Choroid plexus epithelial cell (primary cell): ENCODE measurements around the gene MAPKBP1.

Experiments used
- DNase-seq: peaks from one replicate; pipeline ENCODE4 v3.0.0-alpha.2; 2010; ENCODE audit warnings: low read depth
- H3K4me3 ChIP-seq: 2 replicates; pipeline ENCODE4 v1.5.1; 2011; ENCODE audit warnings: low read depth, mild to moderate bottlenecking, control low read depth, low read length, moderate library complexity
- CTCF ChIP-seq: conservative IDR thresholded peaks from 2 replicates; pipeline ENCODE4 v1.5.1; 2011; ENCODE audit warnings: low read depth, mild to moderate bottlenecking, control low read depth, inconsistent platforms, low read length, moderate library complexity

The MAPKBP1 gene

DNA sequence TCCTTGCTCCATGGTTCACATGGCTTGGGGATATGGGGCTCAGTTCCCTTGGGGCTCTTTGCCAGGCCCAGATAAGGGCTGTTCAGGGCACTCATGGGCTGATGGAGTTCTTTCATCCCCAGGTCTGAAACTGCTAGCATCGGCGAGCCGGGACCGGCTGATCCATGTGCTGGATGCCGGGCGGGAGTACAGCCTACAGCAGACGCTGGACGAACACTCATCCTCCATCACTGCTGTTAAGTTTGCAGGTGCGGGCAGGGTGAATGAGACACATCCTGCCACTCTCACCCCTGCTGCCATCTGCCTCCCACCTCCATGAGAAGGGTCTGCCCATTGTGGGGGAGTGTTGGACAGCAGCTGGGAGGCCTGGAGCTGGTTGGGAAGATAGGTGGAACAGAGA, 42.5 kb downstream of the MAPKBP1 start:
- TF ChIP-seq CTCF = no peak
- DNase-seq = no peak
- no peak overlapping the region for H3K4me3 ChIP-seq

GRCh38 chr15:41817327-41817726, 43.0 kb downstream of the MAPKBP1 start:
- no peak for DNase-seq
- H3K4me3 ChIP-seq = no peak overlapping the region
- TF ChIP-seq CTCF = no peak

GRCh38 chr15:41817781-41818180, 43.5 kb downstream of the MAPKBP1 start:
- no peak for DNase-seq
- no peak for TF ChIP-seq CTCF
- H3K4me3 ChIP-seq = no peak overlapping the region

DNA sequence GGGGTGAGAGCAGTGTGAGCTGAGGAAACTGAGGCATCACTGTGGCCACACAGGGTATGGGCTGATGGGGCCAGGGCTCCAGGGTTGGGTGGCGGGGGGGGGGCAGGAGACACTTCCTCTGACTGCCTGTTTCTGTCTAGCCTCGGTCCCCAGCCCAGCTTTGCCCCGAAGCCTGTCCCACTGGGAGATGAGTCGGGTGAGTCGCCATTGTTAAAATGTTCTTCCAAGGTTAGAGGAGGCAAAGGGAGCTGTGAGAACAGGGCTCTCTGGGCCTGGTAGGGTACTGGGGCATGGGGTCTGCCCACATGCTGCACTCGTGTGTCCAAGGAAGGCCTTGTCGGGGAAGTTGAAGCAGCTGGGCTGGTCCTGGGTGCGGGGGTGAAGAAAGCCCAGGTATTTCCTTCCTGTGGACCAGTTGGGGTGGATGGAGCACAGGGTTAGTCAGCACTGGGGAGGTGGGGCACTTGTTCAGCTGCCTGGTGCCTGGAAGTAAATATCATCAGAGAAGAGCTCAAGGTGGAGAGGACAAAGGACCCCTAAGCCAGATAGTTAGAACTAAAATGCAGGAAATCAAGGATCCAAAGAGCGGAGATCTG, 45.3 kb downstream of the MAPKBP1 start:
- no peak for DNase-seq
- no peak overlapping the region for H3K4me3 ChIP-seq
- no peak for TF ChIP-seq CTCF

DNA sequence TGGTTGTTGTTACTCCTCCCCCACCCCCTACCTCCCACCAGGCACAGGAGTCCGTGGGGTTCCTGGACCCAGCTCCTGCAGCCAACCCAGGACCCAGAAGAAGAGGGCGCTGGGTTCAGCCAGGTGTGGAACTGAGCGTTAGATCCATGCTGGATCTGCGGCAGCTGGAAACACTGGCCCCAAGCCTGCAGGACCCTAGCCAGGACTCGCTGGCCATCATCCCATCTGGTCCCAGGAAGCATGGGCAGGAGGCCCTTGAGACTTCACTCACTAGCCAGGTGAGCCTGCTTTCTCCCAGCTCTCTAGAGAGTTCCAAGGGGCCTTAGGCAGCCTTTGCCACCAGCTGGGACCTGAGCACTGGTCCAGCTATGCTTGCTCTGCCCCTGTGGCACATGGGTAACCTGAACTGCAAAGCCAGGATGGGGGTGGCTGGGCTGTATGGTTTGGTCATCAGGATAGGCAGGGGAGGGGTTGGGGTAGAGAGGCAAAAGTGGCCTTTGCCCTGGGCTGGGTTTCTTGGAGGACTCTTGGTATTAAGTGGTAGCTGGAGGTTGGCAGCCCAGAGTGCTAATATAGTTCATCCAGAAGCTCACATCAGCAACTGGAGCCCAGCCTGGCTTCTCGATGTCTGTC, 46.6 kb downstream of the MAPKBP1 start:
- no peak overlapping the region for H3K4me3 ChIP-seq
- no peak for DNase-seq
- no peak for TF ChIP-seq CTCF

GRCh38 chr15:41821831-41822230, 47.5 kb downstream of the MAPKBP1 start:
- no peak for DNase-seq
- no peak overlapping the region for H3K4me3 ChIP-seq
- TF ChIP-seq CTCF = no peak

DNA sequence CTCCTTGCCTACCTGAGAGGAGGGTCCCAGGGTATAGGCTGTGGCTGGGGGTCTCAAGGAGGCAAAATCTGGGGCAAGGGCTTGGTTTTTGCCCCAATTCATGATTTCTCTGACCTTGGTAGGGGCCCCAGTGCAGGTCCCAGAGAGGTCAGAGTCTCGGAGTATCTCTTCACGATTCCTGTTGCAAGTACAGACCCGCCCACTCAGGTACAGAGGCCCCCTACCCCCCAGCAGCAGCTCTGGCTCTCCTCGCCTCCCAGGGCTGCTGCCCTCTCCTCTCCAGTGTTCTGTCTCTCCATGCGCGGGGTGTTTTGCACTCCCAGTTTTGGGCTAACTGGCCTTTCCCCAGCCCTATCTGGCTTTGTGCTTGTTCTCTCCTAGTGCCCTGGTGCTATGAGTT, 48.2 kb downstream of the MAPKBP1 start:
- no peak for TF ChIP-seq CTCF
- no peak for DNase-seq
- H3K4me3 ChIP-seq = no peak overlapping the region
